NCI-H774 (cell line): ENCODE data around the gene MMUT.
"Not testable (repeated sequence)": the region's sequence is repeated elsewhere in the genome, so short reads cannot be mapped to it uniquely, and the experiment has no call there.

Experiments used
- DNase-seq: peaks from one replicate; lab custom pipeline; 2025; lab: John Stamatoyannopoulos, UW

The MMUT gene

DNA sequence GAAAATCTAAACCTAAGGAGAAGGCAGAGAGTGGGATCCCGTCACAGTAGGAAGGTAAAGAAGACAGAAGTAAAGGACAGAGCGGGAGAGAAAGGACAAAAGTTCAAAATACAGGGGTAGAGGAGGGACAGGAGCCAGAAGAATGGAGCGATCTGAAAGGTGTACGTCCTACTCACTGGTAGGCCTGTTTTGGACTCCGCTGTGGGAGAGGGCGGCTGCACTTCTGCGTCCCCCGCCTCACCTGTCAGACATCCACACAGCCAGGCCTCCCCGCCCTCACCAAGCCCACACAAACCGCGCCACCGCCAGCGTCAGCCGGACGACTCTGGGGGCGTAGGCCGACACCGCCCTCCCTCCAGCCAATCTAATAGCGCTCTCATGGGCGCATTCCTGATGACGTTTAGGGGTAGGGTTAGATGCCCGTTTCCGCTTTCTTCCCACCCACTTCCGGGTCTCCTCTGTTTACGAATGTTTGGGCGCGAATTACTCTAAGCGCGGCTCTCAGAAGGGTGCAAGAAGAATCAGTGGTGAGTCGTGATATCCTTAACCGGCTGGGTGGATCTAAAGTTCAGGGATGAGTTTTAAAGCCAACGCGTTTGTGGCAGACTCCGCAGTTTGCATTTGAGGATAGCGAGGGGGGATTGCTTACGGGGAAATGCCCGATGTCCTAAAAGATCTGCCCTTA, at the start of gene MMUT, which contains the start of gene CENPQ:
Gene MMUT, minus strand, starts transcription at position 327 of the 685 bp plus-strand sequence. CDS start 3,787 bp downstream, outside the sequence.
Gene CENPQ, plus strand, starts transcription at position 444 of the 685 bp plus-strand sequence. CDS start 6,807 bp downstream, outside the sequence.
- peak; percentile 93 for DNase-seq

DNA sequence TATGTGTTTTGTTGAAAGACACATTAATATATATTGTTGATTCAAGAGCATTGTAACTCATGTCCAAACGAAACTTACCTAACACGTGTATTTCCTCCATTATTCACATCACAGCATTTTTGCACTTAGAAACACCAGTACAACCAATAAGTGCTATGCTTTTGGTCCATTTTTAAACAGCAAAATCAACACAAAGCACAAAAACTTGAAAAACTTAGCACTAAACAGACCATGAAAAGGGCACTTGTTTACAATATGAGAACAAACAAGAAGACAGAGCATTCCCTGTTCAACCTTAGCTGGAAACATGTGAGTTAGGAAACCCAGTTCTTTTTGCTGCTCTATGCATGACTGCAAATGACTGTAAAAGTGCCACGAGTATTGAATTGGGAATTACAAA, 46.3 kb upstream of the MMUT start:
- no peak for DNase-seq

DNA sequence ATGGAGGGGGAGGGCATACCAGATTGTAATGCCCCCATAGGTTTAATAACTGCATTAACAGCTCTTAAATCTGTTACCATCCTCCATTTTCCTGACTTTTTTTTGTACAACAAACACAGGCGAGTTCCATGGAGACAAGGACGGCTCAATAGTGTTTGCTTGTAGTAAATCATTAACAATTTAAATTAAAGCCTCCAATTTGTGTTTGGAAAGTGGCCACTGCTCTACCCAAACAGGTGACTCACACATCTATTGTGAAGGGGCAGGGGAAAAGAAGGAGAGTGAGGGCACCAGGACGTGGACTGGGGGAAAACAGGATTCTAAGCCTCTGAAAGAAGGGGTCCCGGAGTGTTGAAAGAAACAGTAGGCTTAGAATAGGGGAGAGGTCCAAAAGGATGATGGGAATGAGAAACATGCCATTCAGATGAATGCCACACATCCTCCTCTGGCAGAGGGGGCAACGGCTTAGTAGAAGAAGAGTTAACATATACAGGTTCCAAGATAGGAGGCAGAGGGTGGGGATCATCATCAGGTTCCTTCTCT, 43.6 kb upstream of the MMUT start:
- DNase-seq: no peak

DNA sequence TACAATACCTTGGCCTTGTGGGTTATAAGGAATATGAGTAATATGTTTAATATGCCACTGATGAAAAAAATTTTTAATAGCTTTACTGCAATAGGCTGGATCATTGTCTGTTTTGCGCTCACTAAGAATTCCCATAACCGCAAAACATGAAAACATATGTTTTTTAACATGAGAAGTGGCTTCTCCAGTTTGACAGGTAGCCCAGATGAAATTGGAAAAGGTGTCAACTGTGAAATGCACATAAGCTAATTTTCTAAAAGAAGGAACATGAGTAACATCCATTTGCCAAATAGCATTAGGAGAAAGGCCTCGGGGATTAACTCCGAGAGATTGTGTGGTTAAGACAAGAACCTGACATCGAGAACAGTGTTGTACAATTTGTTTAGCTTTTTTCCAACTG, 41.6 kb upstream of the MMUT start:
- no peak for DNase-seq

DNA sequence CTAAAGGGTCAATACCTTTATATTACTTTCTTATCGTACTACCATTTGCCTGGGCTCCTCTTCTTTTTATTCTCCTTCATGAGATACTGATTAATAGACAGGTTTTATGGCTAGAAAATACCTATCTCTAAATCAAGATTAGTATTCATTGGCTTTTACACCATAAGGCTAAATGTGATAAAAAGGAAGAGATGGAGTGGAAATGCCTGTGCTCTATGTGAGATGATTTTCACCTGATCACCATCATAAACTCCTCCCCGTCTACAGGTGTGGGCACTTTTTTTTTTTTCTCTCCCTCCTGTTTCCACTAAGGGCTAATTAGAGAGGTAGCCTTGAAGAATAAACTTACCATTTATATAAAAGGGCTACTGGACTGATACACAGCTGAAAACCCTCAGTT, 36.6 kb upstream of the MMUT start, which contains the start of gene GLYATL3:
Gene GLYATL3, plus strand, starts transcription at position 301 of the 400 bp plus-strand sequence. CDS start 12,068 bp downstream, outside the sequence.
- no peak for DNase-seq

DNA sequence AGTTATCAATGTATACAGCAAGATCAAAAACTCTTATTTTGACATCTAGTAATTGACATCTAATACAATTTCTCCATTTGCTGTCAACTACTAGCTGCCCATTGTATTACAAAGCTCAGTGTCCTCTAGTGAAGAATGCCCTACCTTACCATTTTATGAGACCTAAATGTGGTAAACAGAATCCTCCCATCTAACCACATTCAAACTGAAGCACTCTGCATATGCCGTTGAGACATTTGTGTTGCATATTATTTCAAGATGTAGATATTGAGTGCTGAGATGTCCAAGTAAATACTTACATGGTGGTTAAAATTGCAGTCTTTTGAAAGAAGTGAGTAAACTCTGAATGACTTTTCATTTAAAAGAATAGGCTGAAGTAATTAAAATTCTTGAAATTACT, 36.1 kb upstream of the MMUT start:
- no peak for DNase-seq

DNA sequence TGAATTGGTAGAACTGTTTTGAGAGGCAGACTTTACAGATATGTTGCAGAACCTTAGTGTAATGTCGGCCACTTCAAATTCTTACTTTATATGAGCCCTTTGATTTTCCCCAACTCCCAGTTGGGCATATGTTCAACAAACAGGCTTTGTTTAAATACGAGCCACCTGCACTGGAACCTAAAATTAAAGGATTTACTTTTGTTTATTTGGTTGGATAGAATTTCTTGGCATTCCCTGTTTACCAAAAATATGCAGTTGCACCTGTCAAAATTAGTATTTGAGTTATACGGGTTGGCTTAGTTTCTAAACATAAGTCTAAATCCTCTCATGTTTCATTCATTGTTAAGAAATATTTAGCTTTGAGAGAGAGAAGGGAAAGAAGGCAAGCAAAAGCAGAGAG, 34.3 kb upstream of the MMUT start:
- no peak for DNase-seq

DNA sequence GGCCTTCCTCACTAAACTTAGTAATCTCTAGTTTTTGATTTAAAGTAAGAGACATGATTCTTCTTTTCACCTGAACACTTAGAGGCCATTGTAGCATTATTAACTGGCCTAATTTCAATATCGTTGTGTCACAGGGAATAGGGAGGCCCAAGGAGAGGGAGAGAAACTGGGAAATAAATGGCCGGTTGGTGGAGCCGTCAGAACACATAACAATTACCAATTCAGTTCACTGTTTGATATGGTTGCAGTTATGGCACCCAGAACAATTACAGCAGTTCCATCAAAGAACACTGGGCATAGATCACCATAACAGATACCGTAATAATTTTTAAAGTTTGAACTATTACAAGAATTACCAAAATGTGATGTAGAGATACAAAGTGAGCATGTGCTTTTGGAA, 27.6 kb upstream of the MMUT start:
- DNase-seq: no peak

DNA sequence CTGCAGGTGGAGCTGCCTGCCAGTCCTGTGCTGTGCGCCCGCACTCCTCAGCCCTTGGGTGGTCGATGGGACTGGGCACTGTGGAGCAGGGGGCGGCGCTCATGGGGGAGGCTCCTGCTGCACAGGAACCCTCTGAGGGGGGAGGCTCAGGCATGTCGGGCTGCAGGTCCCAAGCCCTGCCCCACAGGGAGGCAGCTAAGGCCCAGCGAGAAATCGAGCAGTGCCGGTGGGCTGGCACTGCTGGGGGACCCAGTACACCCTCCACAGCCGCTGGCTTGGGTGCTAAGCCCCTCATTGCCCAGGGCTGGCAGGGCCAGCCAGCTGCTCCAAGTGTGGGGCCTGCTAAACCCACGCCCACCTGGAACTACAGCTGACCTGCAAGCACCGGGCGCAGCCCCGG, 20.3 kb upstream of the MMUT start:
- DNase-seq: not testable (repeated sequence)

DNA sequence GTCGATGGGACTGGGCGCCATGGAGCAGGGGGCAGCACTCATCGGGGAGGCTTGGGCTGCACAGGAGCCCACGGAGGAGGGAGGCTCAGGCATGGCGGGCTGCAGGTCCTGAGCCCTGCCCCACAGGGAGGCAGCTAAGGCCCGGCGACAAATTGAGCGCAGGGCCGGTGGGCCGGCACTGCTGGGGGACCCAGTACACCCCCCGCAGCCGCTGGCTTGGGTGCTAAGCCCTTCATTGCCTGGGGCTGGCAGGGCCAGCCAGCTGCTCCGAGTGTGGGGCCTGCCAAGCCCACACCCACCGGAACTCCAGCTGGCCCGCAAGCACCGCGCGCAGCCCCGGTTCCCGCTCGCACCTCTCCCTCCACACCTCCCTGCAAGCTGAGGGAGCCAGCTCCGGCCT, 18.8 kb upstream of the MMUT start:
- not testable (repeated sequence) for DNase-seq

DNA sequence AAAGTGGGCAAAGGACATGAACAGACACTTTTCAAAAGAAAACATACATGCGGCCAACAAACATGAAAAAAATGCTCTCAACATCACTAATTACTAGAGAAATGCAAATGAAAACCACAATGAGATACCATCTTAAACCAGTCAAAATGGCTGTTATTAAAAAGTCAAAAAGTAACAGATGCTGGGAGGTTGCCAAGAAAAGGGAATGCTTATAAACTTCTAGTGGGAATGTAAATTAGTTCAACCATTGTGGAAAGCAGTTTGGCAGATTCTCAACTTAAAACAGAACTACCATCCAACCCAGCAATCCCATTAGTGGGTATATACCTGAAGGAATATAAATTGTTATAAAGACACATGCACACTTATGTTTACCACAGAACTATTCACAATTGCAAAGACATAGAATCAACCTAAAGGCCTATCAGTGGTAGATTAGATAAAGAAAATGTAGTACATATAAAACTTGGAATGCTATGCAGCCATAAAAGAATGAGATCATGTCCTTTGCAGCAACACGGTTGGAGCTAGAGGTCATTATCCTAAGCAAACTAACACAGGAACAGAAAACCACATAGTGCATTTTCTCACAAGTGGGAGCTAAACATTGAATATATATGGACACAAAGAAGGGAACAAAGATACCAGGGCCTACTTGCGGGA, 16.4 kb upstream of the MMUT start:
- DNase-seq: no peak

DNA sequence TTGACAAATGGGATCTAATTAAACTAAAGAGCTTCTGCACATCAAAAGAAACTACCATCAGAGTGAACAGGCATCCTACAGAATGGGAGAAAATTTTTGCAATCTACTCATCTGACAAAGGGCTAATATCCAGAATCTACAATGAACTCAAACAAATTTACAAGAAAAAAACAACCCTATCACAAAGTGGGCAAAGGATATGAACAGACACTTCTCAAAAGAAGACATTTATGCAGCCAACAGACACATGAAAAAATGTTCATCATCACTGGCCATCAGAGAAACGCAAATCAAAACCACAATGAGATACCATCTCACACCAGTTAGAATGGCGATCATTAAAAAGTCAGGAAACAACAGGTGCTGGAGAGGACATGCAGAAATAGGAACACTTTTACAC, 13.5 kb upstream of the MMUT start:
- not testable (repeated sequence) for DNase-seq

DNA sequence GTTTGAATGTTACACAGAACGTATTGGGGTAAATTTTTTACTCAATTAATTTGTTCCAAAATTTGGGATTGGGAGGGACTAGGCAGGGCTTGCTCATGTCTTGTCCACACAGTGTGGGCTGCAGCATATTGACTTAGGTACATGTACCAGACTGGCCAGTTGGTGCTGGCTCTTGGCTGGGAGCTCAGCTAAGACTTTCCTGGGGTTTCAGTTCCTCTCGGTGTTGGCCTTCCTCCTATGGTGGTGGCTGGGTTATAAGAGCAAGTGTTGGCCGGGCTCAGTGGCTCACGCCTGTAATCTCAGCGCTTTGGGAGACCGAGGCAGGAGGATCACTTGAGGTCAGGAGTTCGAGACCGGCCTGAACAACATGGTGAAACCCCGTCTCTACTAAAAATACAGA, 5.0 kb upstream of the MMUT start:
- DNase-seq: no peak

DNA sequence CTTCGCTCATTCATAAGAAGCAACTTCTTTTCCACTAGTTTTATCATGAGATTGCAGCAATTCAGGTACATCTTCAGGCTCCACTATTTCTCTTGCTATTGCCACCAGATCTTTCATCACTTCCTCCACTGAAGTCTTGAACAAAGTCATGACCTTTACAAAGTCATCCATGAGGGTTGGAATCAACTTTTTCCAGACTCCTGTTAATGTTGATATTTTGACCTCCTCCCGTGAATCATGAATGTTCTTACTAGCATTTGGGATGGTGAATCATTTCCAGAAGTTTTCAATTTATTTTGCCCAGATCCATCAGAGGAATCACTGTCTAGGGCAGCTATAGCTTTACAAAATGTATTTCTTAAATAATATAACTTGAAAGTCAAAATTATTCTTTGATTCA, 1.6 kb upstream of the MMUT start:
- DNase-seq: no peak

DNA sequence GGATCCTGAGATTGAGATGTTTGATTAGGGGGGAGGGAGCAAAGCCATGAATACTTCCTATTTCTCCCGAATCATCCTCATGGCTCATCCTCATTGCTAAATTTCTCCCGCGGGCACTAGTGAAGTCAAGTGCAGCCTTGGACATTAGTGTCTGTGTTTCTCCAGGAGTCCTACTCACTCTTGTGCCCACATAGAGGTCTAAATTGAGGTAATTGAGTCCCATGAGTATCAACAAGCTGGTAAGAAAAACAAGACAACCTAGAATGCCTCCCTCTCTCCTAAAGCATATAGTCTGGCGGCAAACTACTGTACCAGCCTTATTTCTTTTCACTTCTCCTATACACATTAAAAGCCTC, 537 bp upstream of the MMUT start:
- DNase-seq: no peak

DNA sequence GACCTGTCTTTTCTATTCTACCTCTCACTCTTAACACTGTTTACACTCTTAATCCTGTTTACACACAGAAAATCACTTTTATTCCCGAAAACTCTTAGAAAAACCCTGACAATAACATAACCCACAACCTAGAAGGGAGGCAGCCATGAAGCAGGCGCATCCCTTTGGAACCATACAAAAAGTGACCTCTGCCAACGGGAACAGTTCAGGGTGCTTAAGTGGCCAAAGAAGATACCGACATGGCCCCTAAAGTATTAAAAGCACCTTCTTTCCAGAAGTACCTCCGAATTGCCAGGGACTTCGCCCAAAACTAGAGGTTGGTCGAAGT, 490 bp downstream of the MMUT start:
- DNase-seq: no peak

DNA sequence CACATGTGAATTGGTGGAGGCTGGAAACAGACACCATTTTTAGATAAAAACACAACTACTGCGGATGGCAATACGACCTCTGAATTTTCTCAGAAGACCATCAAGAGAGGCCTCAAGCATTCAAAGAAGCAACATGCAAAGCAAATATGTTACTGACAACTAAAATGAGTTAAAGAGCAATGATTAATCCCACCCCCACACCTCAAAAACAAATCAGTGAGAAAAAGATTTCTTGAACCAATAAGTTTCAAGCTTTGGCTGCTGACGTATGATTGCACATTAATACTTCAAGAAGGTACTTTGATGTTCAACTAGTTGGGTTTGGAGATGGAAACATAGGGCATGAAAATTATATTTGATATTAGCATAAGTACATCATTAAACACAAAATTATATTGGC, 982 bp downstream of the MMUT start:
- DNase-seq: no peak

DNA sequence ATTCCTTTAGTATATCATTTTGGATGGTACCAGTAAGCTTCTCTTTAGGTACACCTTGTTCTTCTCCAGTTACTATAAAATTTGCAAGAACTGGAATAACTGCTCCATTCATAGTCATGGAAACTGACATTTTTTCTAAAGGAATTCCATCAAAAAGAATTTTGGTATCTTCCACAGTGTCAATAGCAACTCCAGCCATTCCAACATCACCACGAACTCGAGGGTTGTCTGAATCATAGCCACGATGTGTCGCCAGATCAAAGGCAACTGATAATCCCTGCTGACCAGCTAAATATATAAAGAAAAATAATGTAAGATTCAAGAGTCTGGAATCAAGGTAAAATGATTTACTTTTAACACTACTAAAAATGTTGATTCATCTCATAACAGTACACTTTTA, 5.3 kb downstream of the MMUT start:
- no peak for DNase-seq

DNA sequence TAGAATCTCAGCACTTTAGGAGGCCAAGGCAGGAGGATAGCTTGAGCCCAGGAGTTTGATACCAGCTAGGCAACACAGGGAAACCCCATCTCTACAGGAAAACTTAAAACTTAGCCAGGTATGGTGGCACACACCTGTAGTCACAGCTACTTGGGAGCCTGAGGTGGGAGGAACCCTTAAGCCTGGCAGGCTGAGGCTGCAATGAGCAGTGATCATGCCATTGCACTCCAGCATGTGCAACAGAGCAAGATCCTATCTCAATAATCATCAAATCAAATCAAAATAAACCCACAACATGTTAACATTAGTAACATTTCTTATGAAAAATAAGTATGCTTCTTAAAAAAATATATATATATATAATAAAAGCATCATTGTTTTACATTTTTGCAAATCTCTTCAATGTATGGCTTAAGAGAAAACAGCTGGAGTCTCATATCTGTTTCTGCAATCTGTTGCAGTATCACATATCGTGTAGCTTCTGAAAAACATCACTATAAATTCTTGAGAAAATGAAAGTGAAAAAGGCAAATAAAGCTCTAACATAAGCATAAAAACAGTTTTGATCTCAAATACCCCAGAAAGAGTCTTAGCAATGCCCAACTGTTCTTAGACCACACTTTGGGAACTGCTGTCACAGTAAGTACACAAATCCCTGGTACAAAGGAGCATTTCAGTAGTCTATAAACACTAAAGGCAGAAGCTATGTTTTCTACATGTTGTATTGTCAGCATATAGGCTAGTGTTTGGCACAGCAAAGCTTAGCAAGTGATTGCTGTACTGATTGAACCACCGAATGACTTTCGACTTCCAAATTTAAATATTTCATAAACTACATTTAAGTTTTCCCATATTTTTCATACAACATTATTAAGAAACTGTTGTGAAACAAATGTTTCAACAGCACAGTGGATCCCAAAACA, 8.0 kb downstream of the MMUT start:
- no peak for DNase-seq

DNA sequence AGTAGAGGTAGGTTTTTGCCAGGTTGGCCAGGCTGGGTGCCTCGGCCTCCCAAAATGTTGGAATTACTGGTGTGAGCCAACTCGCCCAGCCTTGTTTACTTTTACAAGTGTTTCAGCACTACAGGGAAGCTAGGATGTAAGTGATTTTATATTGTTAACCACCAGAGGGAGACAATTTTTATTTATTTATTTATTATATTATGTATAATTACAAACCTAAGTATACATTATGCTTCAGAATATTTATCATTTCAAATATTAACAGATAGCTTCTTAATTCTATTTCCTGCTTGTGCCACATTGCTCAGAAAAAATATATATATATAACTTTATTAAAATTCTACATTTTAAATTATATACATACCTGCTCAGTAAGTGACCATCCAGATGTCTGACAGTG, 9.8 kb downstream of the MMUT start:
- DNase-seq: no peak

DNA sequence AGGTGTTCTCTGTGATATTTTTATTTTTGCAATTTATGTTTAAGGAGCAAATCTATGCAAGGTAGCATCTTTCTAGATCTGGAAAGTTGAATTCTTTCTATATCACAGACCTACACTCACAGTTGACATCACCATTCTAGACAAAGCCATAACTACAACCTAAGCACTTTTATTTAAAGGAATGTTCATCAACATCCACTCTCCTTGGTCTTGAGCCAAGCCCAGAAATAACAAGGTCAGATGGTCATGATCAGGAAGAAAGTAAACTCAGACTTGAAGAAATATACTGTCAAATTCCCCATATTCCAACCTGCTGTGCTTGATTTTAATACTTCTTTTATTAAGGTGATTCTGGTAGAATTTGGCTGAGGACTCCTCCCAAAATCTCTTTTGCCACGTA, 32.2 kb downstream of the MMUT start:
- DNase-seq: no peak

DNA sequence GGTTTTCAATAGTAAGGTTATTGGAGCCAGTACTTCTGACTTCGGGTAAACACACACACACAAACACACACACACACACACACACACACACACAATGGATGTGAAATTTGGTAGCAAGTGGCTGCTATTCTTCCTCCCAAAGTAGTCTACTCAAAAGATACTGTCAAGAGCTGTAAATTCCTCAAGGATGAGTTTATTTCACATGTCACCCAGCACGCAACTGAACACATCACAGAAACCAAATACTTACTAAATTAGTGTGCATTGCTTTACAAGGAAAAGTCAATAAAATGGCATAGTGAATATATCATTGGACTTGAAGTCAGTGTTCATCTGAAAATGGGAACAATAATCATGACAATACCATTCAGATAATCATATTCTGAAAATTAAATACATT, 32.9 kb downstream of the MMUT start:
- DNase-seq: no peak

DNA sequence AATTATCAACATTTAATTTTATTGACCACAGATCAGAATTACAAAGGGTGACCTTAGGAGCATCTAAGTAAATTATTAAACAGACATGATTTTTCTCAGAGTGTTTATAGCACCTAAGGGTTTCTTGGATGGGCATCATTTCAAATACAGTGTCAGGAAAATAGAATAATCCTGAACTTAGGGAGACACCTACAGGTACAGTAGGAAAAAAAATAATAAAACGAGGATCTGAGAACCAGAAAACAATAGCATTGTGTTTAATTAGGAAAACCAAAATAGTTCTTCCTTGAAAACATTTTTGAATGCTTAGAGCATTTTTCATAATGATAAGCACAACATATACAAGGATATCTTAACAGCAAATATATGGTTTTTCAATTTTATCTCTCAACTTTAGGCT, 39.2 kb downstream of the MMUT start:
- DNase-seq: no peak
